H7 (cell line): Measurements from ENCODE around the gene GNAZ. TPM values are rescaled to one million over a fixed set of nuclear protein-coding genes. Genes with fewer than 3 reads are reported as not detected.

Experiments used
- DNase-seq: peaks from one replicate; pipeline ENCODE4 v3.0.0; 2012
- H3K27me3 ChIP-seq: 2 replicates; pipeline ENCODE4 v1.6.0; 2011; ENCODE audit warnings: mild to moderate bottlenecking, low read length; ENCODE audit not compliant: control insufficient read depth, insufficient read depth
- H3K36me3 ChIP-seq: replicated peaks from 2 replicates; pipeline ENCODE4 v1.5.1; 2011; ENCODE audit warnings: low read length; ENCODE audit not compliant: control insufficient read depth, insufficient read depth
- H3K4me3 ChIP-seq: 2 replicates; pipeline ENCODE4 v1.5.1; 2011; ENCODE audit warnings: low read depth, mild to moderate bottlenecking, control low read depth, low read length, moderate library complexity; ENCODE audit not compliant: insufficient read depth
- total RNA-seq: library from RNA; depleted of rRNA; stranded (reverse); fragments of >200 nt; shearing (Covaris generic); gene quantifications from 2 replicates; pipeline ENCODE4 v1.2.3, GENCODE V29; 2014

GNAZ gene
- total RNA-seq, 1 experiment from 2014 or later, result 18.0 TPM

- DNase-seq, result no peak
- no peaks in the 10 kb centered on the region for H3K36me3 ChIP-seq
- H3K4me3 ChIP-seq, result no peak overlapping the region
- H3K27me3 ChIP-seq, result peaks cover 17% of the 10 kb centered on the region
These were observed 5.3 kb upstream of the GNAZ start for GRCh38 chr22:23065069-23065451.

- peak; percentile 13 for DNase-seq
- no peaks in the 10 kb centered on the region for H3K36me3 ChIP-seq
- peaks cover 17% of the 10 kb centered on the region for H3K27me3 ChIP-seq
- no peak overlapping the region for H3K4me3 ChIP-seq
These were observed 4.7 kb upstream of the GNAZ start for GRCh38 chr22:23065495-23066122.

GRCh38 chr22:23066200-23067022 is 3.9 kb upstream of the GNAZ start:
- peaks cover 24% of the 10 kb centered on the region for H3K27me3 ChIP-seq
- DNase-seq, result no peak
- no peak overlapping the region for H3K4me3 ChIP-seq
- H3K36me3 ChIP-seq, result no peaks in the 10 kb centered on the region

GRCh38 chr22:23067023-23067650 is 3.2 kb upstream of the GNAZ start:
- Histone ChIP-seq H3K27me3 (peaks cover 31% of the 10 kb centered on the region), H3K4me3 (no peak overlapping the region), H3K36me3 (no peaks in the 10 kb centered on the region)
- peak; percentile 18 for DNase-seq

GRCh38 chr22:23067691-23068090 is 2.6 kb upstream of the GNAZ start:
- peak; percentile 7 for DNase-seq
- Histone ChIP-seq H3K27me3 (peaks cover 32% of the 10 kb centered on the region), H3K4me3 (no peak overlapping the region), H3K36me3 (no peaks in the 10 kb centered on the region)

- H3K4me3 ChIP-seq, result no peak overlapping the region
- DNase-seq, result peak; percentile 11
- peaks cover 32% of the 10 kb centered on the region for H3K27me3 ChIP-seq
- no peaks in the 10 kb centered on the region for H3K36me3 ChIP-seq
These were observed 2.1 kb upstream of the GNAZ start for GRCh38 chr22:23068096-23068831.

GRCh38 chr22:23068832-23069385 is 1.4 kb upstream of the GNAZ start:
- no peak overlapping the region for H3K4me3 ChIP-seq
- peaks cover 32% of the 10 kb centered on the region for H3K27me3 ChIP-seq
- no peak for DNase-seq
- no peaks in the 10 kb centered on the region for H3K36me3 ChIP-seq

GRCh38 chr22:23069502-23070357 is 589 bp upstream of the GNAZ start:
- peak overlapping the region; percentile 79 for H3K4me3 ChIP-seq
- no peaks in the 10 kb centered on the region for H3K36me3 ChIP-seq
- peak; percentile 100 for DNase-seq
- peaks cover 32% of the 10 kb centered on the region for H3K27me3 ChIP-seq

GRCh38 chr22:23071230-23072076 is 1.1 kb downstream of the GNAZ start:
- peak overlapping the region; percentile 54 for H3K4me3 ChIP-seq
- H3K36me3 ChIP-seq, result no peaks in the 10 kb centered on the region
- H3K27me3 ChIP-seq, result peaks cover 32% of the 10 kb centered on the region
- no peak for DNase-seq

- Histone ChIP-seq H3K36me3 (no peaks in the 10 kb centered on the region), H3K27me3 (peaks cover 29% of the 10 kb centered on the region), H3K4me3 (no peak overlapping the region)
- no peak for DNase-seq
These were observed 2.0 kb downstream of the GNAZ start for GRCh38 chr22:23072077-23072910.

GRCh38 chr22:23072911-23073491 is 2.7 kb downstream of the GNAZ start:
- DNase-seq, result peak; percentile 53
- no peak overlapping the region for H3K4me3 ChIP-seq
- no peaks in the 10 kb centered on the region for H3K36me3 ChIP-seq
- peaks cover 28% of the 10 kb centered on the region for H3K27me3 ChIP-seq
